PFSK-1 (cell line): Measurements from ENCODE around the gene OCEL1.

Source experiments
- FOXP2 ChIP-seq: optimal IDR thresholded peaks from 2 replicates; pipeline ENCODE3; 2011; ENCODE audit warnings: borderline replicate concordance, control low read depth, inconsistent platforms; ENCODE audit not compliant: insufficient read depth; ENCODE audit errors: extremely low read length, extremely low read depth
- POLR2AphosphoS5 ChIP-seq: IDR thresholded peaks from 2 replicates; pipeline ENCODE4 v1.6.1; 2012; ENCODE audit warnings: low read depth, mild to moderate bottlenecking, control low read depth, low read length, moderate library complexity
- REST ChIP-seq, 2 experiments: IDR thresholded peaks; 2 replicates each; pipeline versions ENCODE4 v1.6.1 to v1.8.0; 2011 to 2012; ENCODE audit warnings: low read depth in 2 of 2, low read length in 2 of 2, control low read depth in 1 of 2, inconsistent platforms in 1 of 2, mild to moderate bottlenecking in 1 of 2, moderate library complexity in 1 of 2; ENCODE audit not compliant: insufficient read depth in 1 of 2
- SIN3A ChIP-seq: IDR thresholded peaks from 2 replicates; pipeline ENCODE4 v1.6.1; 2012; ENCODE audit warnings: mild to moderate bottlenecking, low read length, moderate library complexity, borderline replicate concordance; ENCODE audit not compliant: insufficient read depth
- TAF1 ChIP-seq: IDR thresholded peaks from 2 replicates; pipeline ENCODE4 v1.6.1; 2012; ENCODE audit warnings: low read length, control low read depth, borderline replicate concordance; ENCODE audit not compliant: insufficient read depth

- no peak for TF ChIP-seq REST (IDR thresholded peaks at IDR 0.05; ENCODE audit: insufficient read depth in 1 of 2, low read depth in 2 of 2, low read length in 2 of 2)
- no peak for TF ChIP-seq POLR2AphosphoS5
- no peak for TF ChIP-seq TAF1
- TF ChIP-seq SIN3A, result no peak
- no peak for TF ChIP-seq FOXP2
Measured at GRCh38 chr19:17220207-17220758, 5.7 kb upstream of the OCEL1 start.
